ENCODE data around the gene TSGA10IP.

DNA sequence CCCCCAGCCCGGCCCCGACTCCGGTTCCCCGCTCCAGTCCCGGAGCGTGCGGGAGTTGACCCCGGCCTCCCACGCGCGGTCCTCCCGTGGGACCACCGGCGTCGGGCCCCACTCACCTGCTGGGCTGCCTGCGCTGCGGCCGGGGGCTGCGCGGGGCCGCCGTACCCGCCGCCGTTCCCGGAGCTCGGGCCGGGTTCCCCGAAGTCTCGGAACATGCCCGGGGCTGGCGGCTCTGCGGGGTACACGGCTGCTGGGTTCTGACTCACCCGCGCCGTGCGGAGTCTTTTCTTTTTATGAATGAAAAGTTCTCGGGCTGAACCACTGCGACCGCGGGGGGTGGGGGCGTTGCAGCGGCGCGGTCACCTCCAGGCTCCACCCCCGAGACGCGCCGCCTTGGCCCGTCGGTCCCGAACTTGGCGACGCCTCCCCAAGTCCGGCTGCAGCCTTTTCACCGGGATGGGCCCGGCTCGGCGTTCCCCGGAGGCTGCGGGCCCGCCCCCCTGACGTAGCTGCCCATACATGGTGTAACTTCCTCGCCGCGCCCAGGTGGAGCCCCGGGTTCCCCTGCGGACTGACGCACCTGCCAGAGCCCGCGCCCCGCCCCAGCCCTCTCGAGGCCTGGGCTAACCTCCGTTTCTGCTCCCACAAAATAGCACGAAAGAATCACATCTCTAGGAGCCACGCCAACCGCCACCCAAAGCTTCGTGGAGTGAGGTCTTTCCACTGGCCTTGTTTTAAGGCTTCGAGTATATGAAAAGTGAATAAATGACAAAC is 45.0 kb upstream of the TSGA10IP start, which contains the start of gene FOSL1:
- TF ChIP-seq, protein P1, sequence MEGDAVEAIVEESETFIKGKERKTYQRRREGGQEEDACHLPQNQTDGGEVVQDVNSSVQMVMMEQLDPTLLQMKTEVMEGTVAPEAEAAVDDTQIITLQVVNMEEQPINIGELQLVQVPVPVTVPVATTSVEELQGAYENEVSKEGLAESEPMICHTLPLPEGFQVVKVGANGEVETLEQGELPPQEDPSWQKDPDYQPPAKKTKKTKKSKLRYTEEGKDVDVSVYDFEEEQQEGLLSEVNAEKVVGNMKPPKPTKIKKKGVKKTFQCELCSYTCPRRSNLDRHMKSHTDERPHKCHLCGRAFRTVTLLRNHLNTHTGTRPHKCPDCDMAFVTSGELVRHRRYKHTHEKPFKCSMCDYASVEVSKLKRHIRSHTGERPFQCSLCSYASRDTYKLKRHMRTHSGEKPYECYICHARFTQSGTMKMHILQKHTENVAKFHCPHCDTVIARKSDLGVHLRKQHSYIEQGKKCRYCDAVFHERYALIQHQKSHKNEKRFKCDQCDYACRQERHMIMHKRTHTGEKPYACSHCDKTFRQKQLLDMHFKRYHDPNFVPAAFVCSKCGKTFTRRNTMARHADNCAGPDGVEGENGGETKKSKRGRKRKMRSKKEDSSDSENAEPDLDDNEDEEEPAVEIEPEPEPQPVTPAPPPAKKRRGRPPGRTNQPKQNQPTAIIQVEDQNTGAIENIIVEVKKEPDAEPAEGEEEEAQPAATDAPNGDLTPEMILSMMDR (IDR thresholded peaks at IDR 0.05): no peak
- TF ChIP-seq POLR2A (IDR thresholded peaks at IDR 0.05): peak; percentile 18 to 88
